Effector memory CD4-positive, alpha-beta T cell (primary cell): ENCODE measurements around the gene MYOCD.
"Not testable (repeated sequence)": the region's sequence is repeated elsewhere in the genome, so short reads cannot be mapped to it uniquely, and the experiment has no call there.

Experiments
- DNase-seq, 3 donors: peaks; one replicate each; pipeline ENCODE4 v3.0.0-alpha.2; 2020
- H3K27ac ChIP-seq: 2 replicates; pipeline ENCODE4 v1.7.0; 2013; ENCODE audit warnings: mild to moderate bottlenecking, low read length, moderate library complexity; ENCODE audit not compliant: insufficient read depth, poor library complexity, severe bottlenecking
- H3K27me3 ChIP-seq: replicated peaks from 2 replicates; pipeline ENCODE4 v1.7.0; 2013; ENCODE audit warnings: mild to moderate bottlenecking, low read length; ENCODE audit not compliant: insufficient read depth, control insufficient read depth, poor library complexity, severe bottlenecking
- H3K36me3 ChIP-seq: 2 replicates; pipeline ENCODE4 v1.7.0; 2013; ENCODE audit warnings: mild to moderate bottlenecking, low read length, moderate library complexity; ENCODE audit not compliant: control insufficient read depth, insufficient read depth
- H3K4me1 ChIP-seq: 2 replicates; pipeline ENCODE4 v1.7.0; 2013; ENCODE audit warnings: low read length, mild to moderate bottlenecking; ENCODE audit not compliant: control insufficient read depth, insufficient read depth, poor library complexity, severe bottlenecking
- H3K4me3 ChIP-seq: 2 replicates; pipeline ENCODE4 v1.7.0; 2013; ENCODE audit warnings: low read length, low read depth, mild to moderate bottlenecking; ENCODE audit not compliant: insufficient read depth, poor library complexity, severe bottlenecking
- H3K9me3 ChIP-seq: 2 replicates; pipeline ENCODE4 v1.7.0; 2013; ENCODE audit warnings: mild to moderate bottlenecking, low read length, moderate library complexity; ENCODE audit not compliant: control insufficient read depth

Gene MYOCD

GRCh38 chr17:12627177-12627629 is 38.5 kb upstream of the MYOCD start:
- no peaks in the 10 kb centered on the region for H3K36me3 ChIP-seq
- no peak overlapping the region for H3K4me3 ChIP-seq
- H3K9me3 ChIP-seq: no peaks in the 10 kb centered on the region
- no peak overlapping the region for H3K27ac ChIP-seq
- no peak for DNase-seq
- no peaks in the 10 kb centered on the region for H3K4me1 ChIP-seq
- no peaks in the 10 kb centered on the region for H3K27me3 ChIP-seq

DNA sequence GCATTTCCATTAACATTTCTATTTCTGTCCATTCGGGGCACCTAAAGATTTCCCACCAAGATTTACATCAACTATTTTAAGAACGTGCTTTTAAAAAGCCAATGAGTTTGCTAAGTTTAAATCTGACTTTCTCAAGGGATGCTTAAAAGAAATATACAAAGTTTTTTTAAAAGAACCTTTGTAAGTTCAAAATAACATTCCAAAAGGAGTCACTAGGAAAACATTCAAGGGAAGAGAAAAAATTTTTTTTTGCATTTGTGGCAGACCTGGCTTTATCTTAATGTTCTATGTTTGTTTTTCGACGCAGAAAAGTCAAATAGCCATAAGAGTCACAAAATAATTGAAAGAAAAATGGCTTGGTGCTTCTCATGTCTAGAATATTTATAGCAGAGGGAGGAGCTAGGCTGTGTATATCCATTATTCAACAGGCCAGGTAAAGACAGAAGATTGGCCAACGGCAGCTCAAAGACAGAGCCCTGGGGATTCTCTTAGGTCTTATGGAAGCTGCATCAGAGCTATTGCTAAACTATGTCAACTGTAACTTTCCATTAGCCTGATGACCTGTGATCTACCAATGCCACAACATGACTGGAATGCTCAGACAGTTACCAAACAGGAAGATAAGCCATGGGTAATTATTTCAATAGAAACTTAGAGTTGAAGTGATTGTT is 37.8 kb upstream of the MYOCD start:
- Histone ChIP-seq H3K27ac (no peak overlapping the region), H3K9me3 (no peaks in the 10 kb centered on the region), H3K27me3 (no peaks in the 10 kb centered on the region), H3K4me1 (no peaks in the 10 kb centered on the region), H3K4me3 (no peak overlapping the region), H3K36me3 (no peaks in the 10 kb centered on the region)
- DNase-seq: no peak

DNA sequence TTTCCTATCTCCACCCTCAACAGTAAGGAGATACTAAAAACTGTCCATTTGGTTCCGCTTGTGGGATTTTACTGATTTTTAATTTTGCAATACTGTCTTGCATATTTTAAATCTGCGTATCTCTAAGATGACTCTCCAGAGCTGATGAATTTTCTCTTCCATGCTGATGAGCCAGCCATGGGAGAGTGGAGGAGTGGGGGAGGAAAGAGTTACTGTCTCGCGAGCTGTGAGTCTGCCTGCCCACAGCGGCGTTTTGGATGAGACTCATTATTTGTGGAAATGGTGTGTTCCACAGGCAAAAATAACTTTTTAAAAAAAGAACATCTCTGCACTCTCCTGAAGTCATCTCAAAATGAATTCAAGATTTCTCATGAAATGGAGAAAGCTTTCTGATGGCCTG is 34.6 kb upstream of the MYOCD start:
- no peaks in the 10 kb centered on the region for H3K36me3 ChIP-seq
- H3K27ac ChIP-seq: no peak overlapping the region
- H3K4me1 ChIP-seq: no peaks in the 10 kb centered on the region
- no peaks in the 10 kb centered on the region for H3K27me3 ChIP-seq
- no peak for DNase-seq
- H3K9me3 ChIP-seq: no peaks in the 10 kb centered on the region
- no peak overlapping the region for H3K4me3 ChIP-seq

DNA sequence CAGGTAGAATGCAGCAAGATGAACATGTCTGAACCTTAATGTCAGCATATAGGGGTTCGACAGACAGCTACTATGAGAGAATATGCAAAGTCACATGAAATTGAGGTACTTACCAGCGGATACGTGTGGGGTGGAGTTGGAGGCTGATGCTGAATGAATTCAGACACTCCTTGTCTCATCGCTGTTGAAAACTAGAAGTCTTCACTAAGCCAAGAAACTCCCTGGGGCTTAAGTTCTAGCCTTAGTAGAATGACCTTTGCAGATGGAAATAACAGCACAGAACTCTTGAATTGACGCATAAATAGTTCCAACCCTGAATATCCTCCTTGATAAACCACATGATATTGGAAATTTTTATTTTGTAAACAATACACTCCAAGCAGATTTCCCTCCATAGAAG is 32.9 kb upstream of the MYOCD start:
- H3K9me3 ChIP-seq: no peaks in the 10 kb centered on the region
- H3K4me3 ChIP-seq: no peak overlapping the region
- H3K27me3 ChIP-seq: no peaks in the 10 kb centered on the region
- H3K36me3 ChIP-seq: no peaks in the 10 kb centered on the region
- no peaks in the 10 kb centered on the region for H3K4me1 ChIP-seq
- no peak overlapping the region for H3K27ac ChIP-seq
- no peak for DNase-seq

- Histone ChIP-seq H3K9me3 (no peaks in the 10 kb centered on the region), H3K27ac (no peak overlapping the region), H3K4me3 (no peak overlapping the region), H3K36me3 (no peaks in the 10 kb centered on the region), H3K4me1 (no peaks in the 10 kb centered on the region), H3K27me3 (no peaks in the 10 kb centered on the region)
- DNase-seq: no peak
Observed at GRCh38 chr17:12634789-12635414, 30.8 kb upstream of the MYOCD start.

DNA sequence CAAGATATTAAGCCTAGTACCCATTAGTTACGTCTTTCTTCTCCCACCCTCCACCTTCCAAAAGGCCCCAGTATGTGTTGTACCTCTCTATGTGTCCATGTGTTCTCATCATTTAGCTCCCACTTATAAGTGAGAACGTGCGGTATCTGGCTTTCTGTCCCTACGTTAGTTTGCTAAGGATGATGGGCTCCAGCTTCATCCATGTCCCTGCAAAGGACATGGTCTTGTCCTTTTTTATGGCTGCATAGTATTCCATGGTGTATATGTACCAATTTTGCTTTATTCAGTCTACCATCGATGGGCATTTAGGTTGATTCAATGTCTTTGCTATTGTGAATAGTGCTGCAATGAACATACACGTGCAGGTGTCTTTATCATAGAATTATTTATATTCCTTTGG is 29.7 kb upstream of the MYOCD start:
- H3K4me1 ChIP-seq, H3K9me3 ChIP-seq, DNase-seq, H3K27ac ChIP-seq, H3K27me3 ChIP-seq, H3K36me3 ChIP-seq, H3K4me3 ChIP-seq: not testable (repeated sequence)

GRCh38 chr17:12637015-12637414 is 28.7 kb upstream of the MYOCD start:
- H3K27ac ChIP-seq: no peak overlapping the region
- no peaks in the 10 kb centered on the region for H3K9me3 ChIP-seq
- H3K27me3 ChIP-seq: no peaks in the 10 kb centered on the region
- no peak for DNase-seq
- no peaks in the 10 kb centered on the region for H3K4me1 ChIP-seq
- H3K4me3 ChIP-seq: no peak overlapping the region
- no peaks in the 10 kb centered on the region for H3K36me3 ChIP-seq

- Histone ChIP-seq H3K4me3 (no peak overlapping the region), H3K4me1 (no peaks in the 10 kb centered on the region), H3K36me3 (no peaks in the 10 kb centered on the region), H3K9me3 (no peaks in the 10 kb centered on the region), H3K27ac (no peak overlapping the region), H3K27me3 (no peaks in the 10 kb centered on the region)
- no peak for DNase-seq
Observed at GRCh38 chr17:12637745-12638651, 27.7 kb upstream of the MYOCD start.

DNA sequence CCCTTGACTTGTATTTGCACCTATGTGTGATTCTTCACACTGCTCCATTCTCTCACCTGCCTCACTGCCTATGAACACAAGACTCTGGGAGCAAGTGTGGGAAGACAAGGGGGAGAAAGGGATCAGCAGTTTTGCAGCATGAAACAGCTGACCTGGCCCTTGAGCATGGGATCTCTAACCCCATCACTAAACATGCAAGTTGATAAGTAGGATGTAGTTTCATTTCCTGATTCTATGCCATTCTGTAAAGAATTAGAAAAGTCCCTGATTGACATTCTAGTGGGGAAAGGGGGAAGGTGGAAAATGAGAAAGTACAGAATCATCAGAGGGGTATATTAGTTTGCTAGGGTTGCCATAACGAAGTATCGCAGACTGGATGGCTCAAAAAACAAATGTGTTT is 25.3 kb upstream of the MYOCD start:
- Histone ChIP-seq H3K4me1 (no peaks in the 10 kb centered on the region), H3K4me3 (no peak overlapping the region), H3K9me3 (no peaks in the 10 kb centered on the region), H3K27ac (no peak overlapping the region), H3K36me3 (no peaks in the 10 kb centered on the region), H3K27me3 (no peaks in the 10 kb centered on the region)
- DNase-seq: no peak

GRCh38 chr17:12641084-12641483 is 24.6 kb upstream of the MYOCD start:
- Histone ChIP-seq H3K4me1 (no peaks in the 10 kb centered on the region), H3K27ac (no peak overlapping the region), H3K9me3 (no peaks in the 10 kb centered on the region), H3K36me3 (no peaks in the 10 kb centered on the region), H3K27me3 (no peaks in the 10 kb centered on the region), H3K4me3 (no peak overlapping the region)
- DNase-seq: no peak
